Measurements from ENCODE around the gene CFAP161. TPM values are rescaled to one million over a fixed set of nuclear protein-coding genes. Genes with fewer than 3 reads are reported as not detected.

The CFAP161 gene
- total RNA-seq, result 7.4 TPM
- long read RNA-seq, partial matches to known transcripts, result 1 of 4 reads
- long read RNA-seq, other reads (novel, unspliced or antisense), result 2 of 4 reads

GRCh38 chr15:81133782-81134461, at the start of gene CFAP161:
Gene CFAP161 (plus strand): TSS chr15:81134270. CDS start chr15:81134330, 60 bp downstream.
- H3K4me1 ChIP-seq, result no peaks in the 10 kb centered on the region
- TF ChIP-seq, protein P1, sequence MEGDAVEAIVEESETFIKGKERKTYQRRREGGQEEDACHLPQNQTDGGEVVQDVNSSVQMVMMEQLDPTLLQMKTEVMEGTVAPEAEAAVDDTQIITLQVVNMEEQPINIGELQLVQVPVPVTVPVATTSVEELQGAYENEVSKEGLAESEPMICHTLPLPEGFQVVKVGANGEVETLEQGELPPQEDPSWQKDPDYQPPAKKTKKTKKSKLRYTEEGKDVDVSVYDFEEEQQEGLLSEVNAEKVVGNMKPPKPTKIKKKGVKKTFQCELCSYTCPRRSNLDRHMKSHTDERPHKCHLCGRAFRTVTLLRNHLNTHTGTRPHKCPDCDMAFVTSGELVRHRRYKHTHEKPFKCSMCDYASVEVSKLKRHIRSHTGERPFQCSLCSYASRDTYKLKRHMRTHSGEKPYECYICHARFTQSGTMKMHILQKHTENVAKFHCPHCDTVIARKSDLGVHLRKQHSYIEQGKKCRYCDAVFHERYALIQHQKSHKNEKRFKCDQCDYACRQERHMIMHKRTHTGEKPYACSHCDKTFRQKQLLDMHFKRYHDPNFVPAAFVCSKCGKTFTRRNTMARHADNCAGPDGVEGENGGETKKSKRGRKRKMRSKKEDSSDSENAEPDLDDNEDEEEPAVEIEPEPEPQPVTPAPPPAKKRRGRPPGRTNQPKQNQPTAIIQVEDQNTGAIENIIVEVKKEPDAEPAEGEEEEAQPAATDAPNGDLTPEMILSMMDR (IDR thresholded peaks at IDR 0.05), result no peak
- peak; percentile 80 for DNase-seq
- peak; percentile 84 to 85 for ATAC-seq
- H3K4me3 ChIP-seq, result peak within 1 kb of the TSS; percentile 35
- no peaks in the 10 kb centered on the region for H3K36me3 ChIP-seq
- intact Hi-C loops (cut with DNase I), result no loop called here
- H3K27me3 ChIP-seq (ENCODE audit: low read depth), result no peaks in the 10 kb centered on the region
- H3K27ac ChIP-seq, result no peak within 1 kb of the TSS
- H3K9me3 ChIP-seq, result no peaks in the 10 kb centered on the region

- H3K27me3 ChIP-seq (ENCODE audit: low read depth), result no peaks in the 10 kb centered on the region
- H3K4me3 ChIP-seq, result no peak overlapping the region
- no peak overlapping the region for H3K27ac ChIP-seq
- TF ChIP-seq, protein P1 (IDR thresholded peaks at IDR 0.05), result no peak
- intact Hi-C loops (cut with DNase I), result no loop called here
- H3K4me1 ChIP-seq, result no peaks in the 10 kb centered on the region
- H3K36me3 ChIP-seq, result no peaks in the 10 kb centered on the region
- ATAC-seq (no peak), DNase-seq (no peak)
- H3K9me3 ChIP-seq, result no peaks in the 10 kb centered on the region
Observed at GRCh38 chr15:81084716-81085115, 49.4 kb upstream of the CFAP161 start.

GRCh38 chr15:81085213-81085612, 48.9 kb upstream of the CFAP161 start:
- Histone ChIP-seq H3K4me3 (no peak overlapping the region), H3K27ac (no peak overlapping the region), H3K9me3 (no peaks in the 10 kb centered on the region), H3K36me3 (no peaks in the 10 kb centered on the region), H3K4me1 (no peaks in the 10 kb centered on the region), H3K27me3 (ENCODE audit: low read depth) (no peaks in the 10 kb centered on the region)
- DNase-seq, result no peak
- TF ChIP-seq, protein P1 (IDR thresholded peaks at IDR 0.05), result no peak
- no peak for ATAC-seq
- intact Hi-C loops (cut with DNase I), result no loop called here

GRCh38 chr15:81085898-81086297, 48.2 kb upstream of the CFAP161 start:
- H3K27me3 ChIP-seq (ENCODE audit: low read depth), result no peaks in the 10 kb centered on the region
- no peaks in the 10 kb centered on the region for H3K4me1 ChIP-seq
- intact Hi-C loops (cut with DNase I), result no loop called here
- no peak overlapping the region for H3K27ac ChIP-seq
- ATAC-seq (no peak), DNase-seq (no peak)
- TF ChIP-seq, protein P1 (IDR thresholded peaks at IDR 0.05), result no peak
- no peaks in the 10 kb centered on the region for H3K36me3 ChIP-seq
- H3K4me3 ChIP-seq, result no peak overlapping the region
- H3K9me3 ChIP-seq, result no peaks in the 10 kb centered on the region

- H3K27ac ChIP-seq, result no peak overlapping the region
- no peaks in the 10 kb centered on the region for H3K9me3 ChIP-seq
- H3K36me3 ChIP-seq, result no peaks in the 10 kb centered on the region
- DNase-seq, result no peak
- intact Hi-C loops (cut with DNase I), result no loop called here
- TF ChIP-seq, protein P1 (IDR thresholded peaks at IDR 0.05), result no peak
- no peaks in the 10 kb centered on the region for H3K27me3 ChIP-seq (ENCODE audit: low read depth)
- no peak overlapping the region for H3K4me3 ChIP-seq
- ATAC-seq, result no peak
- peaks cover 3% of the 10 kb centered on the region for H3K4me1 ChIP-seq
Observed at GRCh38 chr15:81087066-81087465, 47.0 kb upstream of the CFAP161 start.
